Prostate gland (tissue), 2 donors: ENCODE results near the gene RUFY3.

ENCODE experiments used
- CTCF ChIP-seq, 4 experiments: fragments of 200-600 bp in 2 of 4; fragments of 450-650 bp in 2 of 4; sonication (generic) in 2 of 4; IDR thresholded peaks; 1 replicate in 3 of 4; 2 replicates in 1 of 4; pipeline ENCODE4 v1.5.1; 2016 to 2019; ENCODE audit warnings: antibody characterized with exemption in 4 of 4, mild to moderate bottlenecking in 2 of 4, moderate library complexity in 2 of 4
- POLR2A ChIP-seq: fragments of 450-650 bp; IDR thresholded peaks from one replicate; pipeline ENCODE4 v1.6.1; 2016; ENCODE audit warnings: antibody characterized with exemption, mild to moderate bottlenecking
- POLR2AphosphoS5 ChIP-seq: sonication (generic); formaldehyde crosslinking; IDR thresholded peaks from one replicate; pipeline ENCODE4 v1.6.1; 2017; ENCODE audit warnings: antibody characterized with exemption

GRCh38 chr4:70674191-70674590 is 47.6 kb upstream of the RUFY3 start:
- TF ChIP-seq CTCF (IDR thresholded peaks at IDR 0.05) (no peak), POLR2AphosphoS5 (no peak), POLR2A (no peak)
